HG02938 (cell line): ENCODE measurements around the gene SIGLEC8.
"Not testable (repeated sequence)": the region's sequence is repeated elsewhere in the genome, so short reads cannot be mapped to it uniquely, and the experiment has no call there.

ENCODE experiments used
- ATAC-seq: cut with Tn5 transposase; IDR thresholded peaks from one replicate; pipeline ENCODE4 v1.9.1; 2021; ENCODE audit warnings: mild to moderate bottlenecking, moderate library complexity; ENCODE audit not compliant: unreplicated experiment

The SIGLEC8 gene

DNA sequence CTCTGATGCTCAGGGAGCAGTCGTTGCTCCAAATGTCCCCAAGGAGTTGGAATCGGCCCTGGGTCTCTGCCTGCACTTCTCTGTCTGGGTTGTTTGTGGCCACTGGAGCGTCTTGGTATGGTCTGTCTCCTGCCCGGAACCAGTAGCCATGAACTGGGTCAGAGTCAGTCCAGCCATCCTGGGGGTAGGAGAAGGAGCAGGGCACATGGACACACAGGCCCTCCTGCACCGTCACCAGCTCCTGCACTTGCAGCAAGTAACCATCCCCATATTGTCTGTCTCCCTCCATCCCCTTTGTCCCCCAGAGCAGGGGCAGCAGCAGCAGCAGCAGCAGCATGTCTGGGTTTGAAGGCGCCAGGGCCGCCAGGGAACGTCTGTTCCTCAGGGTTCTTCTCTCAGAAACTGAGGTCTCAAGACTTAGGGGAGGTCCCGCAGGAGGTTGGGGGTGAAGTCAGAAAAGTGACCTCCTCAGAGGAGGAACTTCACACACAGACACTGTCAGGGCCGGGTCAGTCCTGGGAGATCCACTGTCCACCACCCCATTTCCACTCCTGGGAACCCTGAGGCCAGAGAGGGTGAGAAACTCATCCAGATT is at the start of gene SIGLEC8:
Gene SIGLEC8 (minus strand): TSS at position 404 of the 595 bp plus-strand sequence. CDS start 67 bp downstream, at position 337.
- no peak for ATAC-seq

- no peak for ATAC-seq
Measured at GRCh38 chr19:51507640-51508058, 49.4 kb upstream of the SIGLEC8 start.

GRCh38 chr19:51507192-51507591 is 48.9 kb upstream of the SIGLEC8 start:
- ATAC-seq: no peak

GRCh38 chr19:51505904-51506303 is 47.6 kb upstream of the SIGLEC8 start:
- no peak for ATAC-seq

DNA sequence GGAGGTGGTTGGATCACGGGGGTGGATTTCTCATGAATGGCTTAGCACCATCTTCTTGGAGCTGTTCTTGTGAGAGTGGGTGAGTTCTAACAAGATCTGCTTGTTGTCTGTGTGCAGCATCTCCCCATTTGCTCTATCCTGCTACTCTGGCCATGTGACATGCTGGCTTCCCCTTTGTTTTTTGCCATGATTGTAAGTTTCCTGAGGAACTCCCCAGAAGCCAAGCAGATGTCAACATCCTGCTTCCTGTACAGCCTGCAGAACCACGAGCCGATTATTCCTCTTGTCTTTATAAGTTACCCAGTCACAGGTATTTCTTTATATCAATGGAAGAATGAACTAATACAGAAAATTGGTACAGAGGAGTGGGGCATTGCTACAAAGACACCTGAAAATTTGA is 45.6 kb upstream of the SIGLEC8 start:
- ATAC-seq: no peak

- no peak for ATAC-seq
Measured at GRCh38 chr19:51503286-51503817, 45.1 kb upstream of the SIGLEC8 start.

GRCh38 chr19:51501594-51502263 is 43.5 kb upstream of the SIGLEC8 start, which contains the start of gene SIGLEC12:
TSS of gene SIGLEC12 (minus strand) at chr19:51501800. CDS start at chr19:51501733, 67 bp downstream.
- no peak for ATAC-seq

GRCh38 chr19:51500931-51501330 is 42.7 kb upstream of the SIGLEC8 start:
- ATAC-seq: not testable (repeated sequence)

DNA sequence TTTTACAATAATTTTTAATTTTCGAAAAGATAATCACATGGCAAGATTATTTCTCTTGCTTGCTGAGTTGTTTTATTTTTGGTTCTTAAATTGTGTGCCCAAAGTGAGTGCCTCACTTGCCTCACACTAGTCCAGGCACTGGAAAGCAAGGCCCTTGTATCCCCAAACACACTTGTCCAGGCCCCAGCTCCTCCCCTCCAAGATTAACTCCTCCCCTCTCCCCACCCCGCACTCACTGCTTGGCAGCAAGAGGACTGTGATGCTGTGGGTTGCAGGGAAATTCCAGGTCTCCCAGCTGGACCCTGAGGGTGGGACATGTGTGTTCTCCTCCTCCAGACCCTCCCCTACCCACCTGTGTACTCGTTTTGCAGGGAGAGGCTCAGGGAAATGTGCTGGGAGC is 39.4 kb upstream of the SIGLEC8 start:
- ATAC-seq: no peak

- no peak for ATAC-seq
Measured at GRCh38 chr19:51493776-51494175, 35.5 kb upstream of the SIGLEC8 start.

- no peak for ATAC-seq
Measured at GRCh38 chr19:51491586-51491985, 33.3 kb upstream of the SIGLEC8 start.

- no peak for ATAC-seq
Measured at GRCh38 chr19:51490676-51491075, 32.4 kb upstream of the SIGLEC8 start.

GRCh38 chr19:51489113-51489512 is 30.9 kb upstream of the SIGLEC8 start:
- no peak for ATAC-seq

DNA sequence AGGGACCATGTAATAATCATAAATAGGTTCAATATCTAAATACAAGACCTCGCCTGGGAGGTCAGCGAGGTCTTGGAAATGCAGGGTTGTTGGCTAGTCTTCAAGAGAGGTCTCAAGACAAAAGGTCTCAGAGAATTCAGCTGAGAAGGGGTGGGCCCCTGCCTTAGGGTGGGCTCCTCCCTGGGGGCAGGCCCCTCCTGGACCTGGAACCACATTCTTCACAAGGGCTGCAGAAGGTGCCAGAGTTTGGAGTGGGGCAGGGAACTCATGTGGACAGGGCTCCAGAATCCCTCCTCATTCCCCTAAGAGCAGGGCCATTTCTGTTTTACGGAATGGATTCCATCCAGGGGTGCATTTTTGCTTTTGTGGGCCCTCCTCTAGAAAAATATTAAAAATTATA is 30.2 kb upstream of the SIGLEC8 start:
- ATAC-seq: no peak

GRCh38 chr19:51485960-51486660 is 27.9 kb upstream of the SIGLEC8 start:
- no peak for ATAC-seq

DNA sequence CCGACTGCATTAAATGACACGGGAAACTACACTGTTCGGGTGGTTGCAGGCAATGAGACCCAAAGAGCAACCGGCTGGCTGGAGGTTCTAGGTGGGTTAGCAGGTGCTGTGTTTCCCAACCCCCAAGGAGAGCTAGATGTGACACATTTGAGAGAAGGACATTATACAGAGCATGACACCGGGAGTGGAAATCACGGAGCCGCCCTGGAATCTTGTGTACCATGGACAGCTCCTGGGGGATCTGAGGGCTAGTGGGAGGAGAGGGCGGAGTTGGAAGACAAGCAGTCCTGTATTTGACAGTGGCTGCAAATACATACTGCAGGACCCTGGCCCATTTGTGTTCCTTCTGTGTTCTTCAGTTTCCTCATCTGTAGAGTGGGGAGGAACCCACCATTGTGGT is 22.3 kb upstream of the SIGLEC8 start:
- ATAC-seq: no peak

DNA sequence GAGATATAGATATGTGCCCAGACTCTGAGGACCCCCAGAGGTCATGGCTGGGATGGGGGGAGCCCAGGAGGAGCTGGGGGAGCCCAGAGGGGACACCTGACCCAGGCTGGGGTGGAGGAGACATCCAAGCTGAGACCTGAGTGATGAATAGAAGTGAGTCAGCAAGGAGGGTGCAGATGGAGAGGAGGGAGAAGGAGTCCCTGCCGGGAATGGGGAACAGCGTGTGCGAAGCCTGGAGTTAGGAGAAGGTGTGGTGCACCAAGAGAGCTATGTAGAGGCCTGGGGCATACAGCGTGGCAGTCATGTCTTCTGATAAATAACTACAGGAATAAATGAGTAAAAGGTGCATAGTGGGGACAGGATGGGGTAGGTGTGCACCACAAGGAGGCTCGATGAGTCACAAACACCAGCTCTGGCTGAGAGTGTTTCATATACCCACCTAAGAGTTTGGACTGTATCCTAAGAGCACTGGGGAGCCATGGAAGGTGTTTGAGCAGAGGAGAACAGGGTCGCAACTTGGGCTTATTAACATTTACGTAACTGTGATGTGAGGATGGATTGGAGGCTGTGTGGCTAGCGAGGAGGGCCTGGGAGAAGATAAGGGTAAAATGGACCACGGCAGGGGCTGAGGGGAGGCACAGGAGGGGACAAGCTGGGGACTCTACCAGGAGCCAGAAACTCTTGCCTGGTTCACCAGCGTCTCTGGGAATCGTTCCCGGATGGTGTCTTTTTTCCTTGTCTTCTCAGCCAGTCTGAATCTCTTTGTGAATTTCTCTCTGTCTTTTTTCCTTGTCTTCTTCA is 21.5 kb upstream of the SIGLEC8 start:
- no peak for ATAC-seq

GRCh38 chr19:51478381-51479234 is 20.4 kb upstream of the SIGLEC8 start, which contains the start of gene CEACAM18:
TSS of gene CEACAM18 (plus strand) at chr19:51478539.
- ATAC-seq: no peak

- ATAC-seq: no peak
Measured at GRCh38 chr19:51477344-51477743, 19.1 kb upstream of the SIGLEC8 start.

DNA sequence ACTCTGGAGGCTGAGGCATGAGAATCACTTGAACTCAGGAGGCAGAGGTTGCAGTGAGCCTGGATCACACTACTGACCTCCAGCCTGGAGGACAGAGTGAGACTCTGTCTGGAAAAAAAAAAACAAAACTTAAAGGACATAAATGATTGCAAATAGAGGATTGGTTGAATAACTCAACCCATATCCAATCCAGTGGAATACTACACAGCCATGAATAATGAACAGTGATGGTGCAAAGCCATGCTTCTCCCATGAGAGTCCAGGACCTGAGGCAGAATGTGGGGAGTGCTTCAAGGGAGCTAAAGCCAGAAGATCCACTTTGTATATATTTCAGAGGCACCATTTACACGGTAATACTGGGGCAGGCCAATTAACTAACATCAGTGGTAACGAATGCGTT is 17.9 kb upstream of the SIGLEC8 start:
- no peak for ATAC-seq
